SU-DHL-6 (cell line): ENCODE data around the gene PRX.

Experiments
- EZH2phosphoT487 ChIP-seq: fragments of 200-600 bp; sonication (generic), shearing (Covaris generic); conservative IDR thresholded peaks from 2 replicates; pipeline ENCODE4 v1.6.1; 2018; ENCODE audit warnings: mild to moderate bottlenecking, antibody characterized with exemption, low read length, moderate library complexity, mixed read lengths
- TF ChIP-seq, protein P1 (sequence below): fragments of 200-600 bp; sonication (generic); IDR thresholded peaks from one replicate; pipeline ENCODE4 v1.5.1; 2017; ENCODE audit warnings: antibody characterized with exemption, mild to moderate bottlenecking, low read length, moderate library complexity; ENCODE audit not compliant: insufficient read depth, poor library complexity, severe bottlenecking

DNA sequence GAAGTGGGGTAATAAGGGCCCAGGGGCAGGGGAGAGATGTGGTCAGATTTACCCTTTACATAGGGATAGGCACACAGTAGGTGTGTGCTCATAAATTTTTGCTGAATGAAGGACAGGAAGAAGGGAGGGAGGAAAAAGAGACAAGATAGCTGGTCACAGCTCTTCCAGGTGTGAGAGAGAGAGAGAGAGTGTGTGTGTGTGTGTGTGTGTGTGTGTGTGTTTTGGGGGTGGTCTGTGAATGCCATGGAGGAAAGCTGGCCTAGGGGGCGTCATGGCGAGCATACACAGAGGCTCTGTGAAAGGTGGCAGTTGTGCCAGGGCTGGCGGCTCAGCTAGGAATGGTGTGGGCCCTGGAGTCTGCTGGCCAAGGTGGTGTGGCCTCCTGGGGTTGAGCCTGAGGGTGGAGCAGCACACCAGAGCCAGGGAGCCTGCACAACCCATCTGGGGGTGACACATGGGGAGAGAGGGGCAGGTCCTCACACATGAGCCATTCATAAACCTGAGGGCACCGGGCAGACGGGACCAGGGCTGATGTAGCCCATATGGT is 6.0 kb upstream of the PRX start:
- TF ChIP-seq, protein P1, sequence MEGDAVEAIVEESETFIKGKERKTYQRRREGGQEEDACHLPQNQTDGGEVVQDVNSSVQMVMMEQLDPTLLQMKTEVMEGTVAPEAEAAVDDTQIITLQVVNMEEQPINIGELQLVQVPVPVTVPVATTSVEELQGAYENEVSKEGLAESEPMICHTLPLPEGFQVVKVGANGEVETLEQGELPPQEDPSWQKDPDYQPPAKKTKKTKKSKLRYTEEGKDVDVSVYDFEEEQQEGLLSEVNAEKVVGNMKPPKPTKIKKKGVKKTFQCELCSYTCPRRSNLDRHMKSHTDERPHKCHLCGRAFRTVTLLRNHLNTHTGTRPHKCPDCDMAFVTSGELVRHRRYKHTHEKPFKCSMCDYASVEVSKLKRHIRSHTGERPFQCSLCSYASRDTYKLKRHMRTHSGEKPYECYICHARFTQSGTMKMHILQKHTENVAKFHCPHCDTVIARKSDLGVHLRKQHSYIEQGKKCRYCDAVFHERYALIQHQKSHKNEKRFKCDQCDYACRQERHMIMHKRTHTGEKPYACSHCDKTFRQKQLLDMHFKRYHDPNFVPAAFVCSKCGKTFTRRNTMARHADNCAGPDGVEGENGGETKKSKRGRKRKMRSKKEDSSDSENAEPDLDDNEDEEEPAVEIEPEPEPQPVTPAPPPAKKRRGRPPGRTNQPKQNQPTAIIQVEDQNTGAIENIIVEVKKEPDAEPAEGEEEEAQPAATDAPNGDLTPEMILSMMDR = no peak
- no peak for TF ChIP-seq EZH2phosphoT487
